A549 (cell line): ENCODE results near the gene FBLIM1. TPM values are rescaled to one million over a fixed set of nuclear protein-coding genes. Genes with fewer than 3 reads are reported as not detected.

Source experiments
- ATAC-seq, 2 experiments: fragments of 200-7000 bp in 1 of 2; fragments of >200 bp in 1 of 2; cut with Nextera tagmentation in 1 of 2; cut with Tn5 transposase in 1 of 2; 3 replicates each; pipeline versions ENCODE4 v1.8.0 to v1.9.1; 2018 to 2020; ENCODE audit warnings: mild to moderate bottlenecking in 1 of 2, moderate library complexity in 1 of 2
- CTCF ChIA-PET: fragments of 300-600 bp; sonication (Branson Sonifier 250); formaldehyde crosslinking; extraction: SDS; loops from one replicate; lab custom pipeline; 2021; ENCODE audit warnings: antibody characterized with exemption, inconsistent platforms; lab: Yijun Ruan, JAX
- POLR2A ChIA-PET: fragments of 350-600 bp; formaldehyde crosslinking; extraction: SDS; loops from one replicate; lab custom pipeline; 2021; ENCODE audit warnings: antibody characterized with exemption, inconsistent platforms; lab: Yijun Ruan, JAX
- DNase-seq, 2 experiments: peaks; one replicate each; pipeline versions ENCODE4 v3.0.0 to v3.0.0-alpha.2; 2011 to 2016; ENCODE audit warnings: low read depth in 1 of 2, low spot score in 1 of 2
- FAIRE-seq: peaks from 2 replicates; lab custom pipeline; 2011; peaks lifted over from hg19 to GRCh38; lab: Jason Lieb, UNC
- H3K27ac ChIP-seq, 2 experiments: fragments of >200 bp; sonication (Bioruptor Twin); formaldehyde crosslinking; 3 replicates each; pipeline ENCODE4 v1.5.1; 2016 to 2017
- H3K4me1 ChIP-seq: fragments of >200 bp; sonication (Bioruptor Twin); formaldehyde crosslinking; 3 replicates; pipeline ENCODE4 v1.6.1; 2016
- H3K4me2 ChIP-seq: fragments of >200 bp; sonication (Bioruptor Twin); formaldehyde crosslinking; 3 replicates; pipeline ENCODE4 v1.6.1; 2016
- H3K4me3 ChIP-seq: fragments of >200 bp; sonication (Bioruptor Twin); formaldehyde crosslinking; 3 replicates; pipeline ENCODE4 v1.5.1; 2016
- H3K9me3 ChIP-seq: fragments of >200 bp; sonication (Bioruptor Twin); formaldehyde crosslinking; 3 replicates; pipeline ENCODE4 v1.6.1; 2016
- ATOH8 ChIP-seq: fragments of 250-450 bp; sonication (Bioruptor Pico); IDR thresholded peaks from 2 replicates; pipeline ENCODE4 v1.5.0; 2020; ENCODE audit warnings: low read depth, mild to moderate bottlenecking, moderate library complexity
- BCL3 ChIP-seq: fragments of >200 bp; sonication (Bioruptor Twin); formaldehyde crosslinking; IDR thresholded peaks from 3 replicates; pipeline ENCODE4 v1.6.1; 2016
- BHLHE40 ChIP-seq: IDR thresholded peaks from 2 replicates; pipeline ENCODE4 v1.6.1; 2012; ENCODE audit warnings: low read depth, low read length, inconsistent platforms
- CEBPB ChIP-seq, 2 experiments: fragments of >200 bp in 1 of 2; sonication (Bioruptor Twin) in 1 of 2; formaldehyde crosslinking in 1 of 2; IDR thresholded peaks; 2 replicates each; pipeline ENCODE4 v1.6.1; 2012 to 2016
- ELK1 ChIP-seq: fragments of 150-350 bp; IDR thresholded peaks from 2 replicates; pipeline ENCODE4 v1.6.1; 2014; ENCODE audit warnings: low read depth, mild to moderate bottlenecking, low read length
- FOSL2 ChIP-seq, 2 experiments: fragments of 450-650 bp in 1 of 2; fragments of >200 bp in 1 of 2; sonication (Bioruptor Twin) in 1 of 2; formaldehyde crosslinking; IDR thresholded peaks; 2 replicates each; pipeline versions ENCODE4 v1.5.0 to v1.6.1; 2016 to 2020; ENCODE audit warnings: mild to moderate bottlenecking in 1 of 2, moderate library complexity in 1 of 2
- GATA3 ChIP-seq: IDR thresholded peaks from 2 replicates; pipeline ENCODE4 v1.6.1; 2012; ENCODE audit warnings: borderline replicate concordance
- HDAC2 ChIP-seq: fragments of 200-600 bp; sonication (generic); IDR thresholded peaks from 2 replicates; pipeline ENCODE4 v1.6.1; 2016
- HES2 ChIP-seq: fragments of >200 bp; sonication (Bioruptor Twin); formaldehyde crosslinking; IDR thresholded peaks from 2 replicates; pipeline ENCODE4 v1.6.1; 2016
- HMGXB4 ChIP-seq: fragments of 250-450 bp; sonication (Bioruptor Pico); IDR thresholded peaks from 2 replicates; pipeline ENCODE4 v1.5.0; 2021; ENCODE audit warnings: mild to moderate bottlenecking, moderate library complexity, borderline replicate concordance
- JUNB ChIP-seq: fragments of >200 bp; sonication (Bioruptor Twin); formaldehyde crosslinking; IDR thresholded peaks from 2 replicates; pipeline ENCODE4 v1.6.1; 2016
- KDM5A ChIP-seq: fragments of 200-600 bp; sonication (generic); IDR thresholded peaks from 2 replicates; pipeline ENCODE4 v1.6.1; 2016; ENCODE audit warnings: antibody characterized with exemption, mild to moderate bottlenecking
- MAZ ChIP-seq: fragments of 150-350 bp; IDR thresholded peaks from 2 replicates; pipeline ENCODE4 v1.6.1; 2014; ENCODE audit warnings: antibody characterized with exemption, low read depth, low read length, borderline replicate concordance
- NFE2L2 ChIP-seq: fragments of 150-350 bp; conservative IDR thresholded peaks from 2 replicates; pipeline ENCODE4 v1.6.1; 2014; ENCODE audit warnings: low read length
- NR3C1 ChIP-seq: fragments of >200 bp; sonication (Bioruptor Twin); formaldehyde crosslinking; IDR thresholded peaks from 3 replicates; pipeline ENCODE4 v1.6.1; 2017
- POLR2AphosphoS2 ChIP-seq: conservative IDR thresholded peaks from 2 replicates; pipeline ENCODE4 v1.6.1; 2012; ENCODE audit warnings: low read length, improper control_type of control experiment, inconsistent platforms
- RNF2 ChIP-seq: fragments of 200-600 bp; sonication (generic); IDR thresholded peaks from 2 replicates; pipeline ENCODE4 v1.6.1; 2016; ENCODE audit warnings: low read depth, mild to moderate bottlenecking, antibody characterized with exemption, moderate library complexity, borderline replicate concordance
- USF2 ChIP-seq: fragments of 450-650 bp; IDR thresholded peaks from 2 replicates; pipeline ENCODE4 v1.6.1; 2014; ENCODE audit warnings: antibody characterized with exemption
- ZC3H11A ChIP-seq: fragments of 450-650 bp; IDR thresholded peaks from 2 replicates; pipeline ENCODE4 v1.6.1; 2014; ENCODE audit warnings: antibody characterized with exemption, mild to moderate bottlenecking
- ZNF302 ChIP-seq: fragments of 250-450 bp; sonication (Bioruptor Pico); IDR thresholded peaks from 2 replicates; pipeline ENCODE4 v1.9.0; 2021; ENCODE audit warnings: inconsistent platforms, mild to moderate bottlenecking, moderate library complexity
- ZSCAN20 ChIP-seq: fragments of 250-450 bp; sonication (Bioruptor Pico); IDR thresholded peaks from 2 replicates; pipeline ENCODE4 v1.8.0; 2022; ENCODE audit warnings: mild to moderate bottlenecking, moderate library complexity
- WGBS: methylation state at CpG from one replicate; pipeline ENCODE4 v1.1.6; 2017; ENCODE audit errors: missing lambda C conversion rate; 5-methylcytosine and 5-hydroxymethylcytosine counted together
- polyA plus RNA-seq, 4 experiments: library from polyadenylated mRNA; depleted of rRNA in 3 of 4; stranded (reverse); fragments of >200 nt; fragmentation: RNase III in 1 of 4; extraction: RNeasy Plus Mini Kit Qiagen cat#74134 plus additional on column Dnase treatment in 1 of 4; gene quantifications; 2 replicates in 3 of 4; 3 replicates in 1 of 4; pipeline ENCODE4 v1.2.3, GENCODE V29; 2011 to 2017

FBLIM1 gene
- polyA plus RNA-seq, 2 of the 4 experiments (the other 2 are of a cell fraction): 24.6 to 38.1 TPM

GRCh38 chr1:15737324-15738319, 21.0 kb upstream of the FBLIM1 start:
- H3K9me3 ChIP-seq: no peaks in the 10 kb centered on the region
- H3K4me3 ChIP-seq: no peak overlapping the region
- 88% methylated on average over 12 of the region's 20 CpGs for WGBS
- H3K4me2 ChIP-seq: no peak overlapping the region
- H3K4me1 ChIP-seq: peaks cover 6% of the 10 kb centered on the region; the same call in 1 of the 3 replicates
- DNase-seq: no peak
- POLR2A ChIA-PET: no interaction called here
- no peak overlapping the region for H3K27ac ChIP-seq
- TF ChIP-seq MAZ (no peak), RNF2 (no peak), BHLHE40 (no peak), NR3C1 (no peak), USF2 (no peak)
- TF ChIP-seq, all 56 proteins: peak for 0
- ATAC-seq: no peak
- no peak for FAIRE-seq
- CTCF ChIA-PET: interaction anchor here (0.8 to 5.0 kb wide), 4 partner anchors 11 to 143 kb away, joined by 3 to 31 read pairs (median 4); no protein-coding TSS in a partner anchor

- Histone ChIP-seq H3K4me2 (no peak overlapping the region), H3K27ac (no peak overlapping the region), H3K4me3 (no peak overlapping the region), H3K4me1 (peaks cover 6% of the 10 kb centered on the region; the same call in 1 of the 3 replicates), H3K9me3 (no peaks in the 10 kb centered on the region)
- CTCF ChIA-PET: interaction anchor here (1.2 to 5.0 kb wide), 4 partner anchors 10 to 143 kb away, joined by 4 to 31 read pairs (median 12); no protein-coding TSS in a partner anchor
- POLR2A ChIA-PET: no interaction called here
- no peak for ATAC-seq
- no peak for FAIRE-seq
- 85% methylated on average over 7 of the region's 15 CpGs for WGBS
- TF ChIP-seq ZSCAN20 (CRISPR knock-in tag) (no peak), USF2 (no peak), GATA3 (no peak), HDAC2 (no peak)
- DNase-seq: no peak
Observed at GRCh38 chr1:15738416-15739113, 20.0 kb upstream of the FBLIM1 start.

- ATAC-seq (no peak), DNase-seq (no peak), FAIRE-seq (no peak)
- Histone ChIP-seq H3K9me3 (no peaks in the 10 kb centered on the region), H3K4me3 (no peak overlapping the region), H3K4me2 (no peak overlapping the region), H3K4me1 (peaks cover 6% of the 10 kb centered on the region; the same call in 1 of the 3 replicates), H3K27ac (no peak overlapping the region)
- POLR2A ChIA-PET: no interaction called here
- 91% methylated on average over 4 of the region's 16 CpGs for whole genome bisulfite sequencing
- CTCF ChIA-PET: interaction anchor here (2.0 to 5.0 kb wide), 5 partner anchors 8 to 144 kb away, joined by 5 to 31 read pairs (median 19); no protein-coding TSS in a partner anchor
- TF ChIP-seq BCL3: no peak
- no peak for TF ChIP-seq ZC3H11A
- no peak for TF ChIP-seq HMGXB4 (CRISPR knock-in tag)
- TF ChIP-seq KDM5A: no peak
- no peak for TF ChIP-seq ZNF302
- TF ChIP-seq JUNB: no peak
- no peak for TF ChIP-seq ATOH8 (CRISPR knock-in tag)
- no peak for TF ChIP-seq GATA3
- TF ChIP-seq ELK1: no peak
- TF ChIP-seq CEBPB (IDR thresholded peaks at IDR 0.05): no peak
- no peak for TF ChIP-seq NFE2L2
- no peak for TF ChIP-seq FOSL2 (IDR thresholded peaks at IDR 0.05)
- TF ChIP-seq FOSL2 (CRISPR knock-in tag; IDR thresholded peaks at IDR 0.05): no peak
- no peak for TF ChIP-seq POLR2AphosphoS2
- TF ChIP-seq HES2: no peak
Observed at GRCh38 chr1:15739259-15739658, 19.3 kb upstream of the FBLIM1 start.
